ENCODE results near the gene OR12D2.
"Not testable (repeated sequence)": the region's sequence is repeated elsewhere in the genome, so short reads cannot be mapped to it uniquely, and the experiment has no call there.

The OR12D2 gene

GRCh38 chr6:29395331-29395730 is at the start of gene OR12D2:
Gene OR12D2, plus strand, starts transcription at chr6:29395631. Its CDS starts 1,069 bp downstream, at chr6:29396700.
- Mint-ChIP-seq H3K4me3 (no peak within 1 kb of the TSS), H3K27ac (no peak within 1 kb of the TSS), H3K27me3 (peaks cover 13% of the 10 kb centered on the region), H3K9me3 (peaks cover 4% of the 10 kb centered on the region), H3K36me3 (no peaks in the 10 kb centered on the region), H3K4me1 (no peaks in the 10 kb centered on the region)
- DNase-seq (ENCODE audit: low spot score in 2 of 2) (no peak), ATAC-seq (ENCODE audit: low read depth) (no peak)

- not testable (repeated sequence) for H3K4me3 Mint-ChIP-seq; ATAC-seq (ENCODE audit: low read depth); H3K27ac Mint-ChIP-seq; H3K27me3 Mint-ChIP-seq; H3K9me3 Mint-ChIP-seq; H3K36me3 Mint-ChIP-seq; H3K4me1 Mint-ChIP-seq; DNase-seq (ENCODE audit: low spot score in 2 of 2)
These were observed 46.1 kb upstream of the OR12D2 start for GRCh38 chr6:29349348-29349747.

GRCh38 chr6:29354980-29355379 is 40.5 kb upstream of the OR12D2 start:
- ATAC-seq (ENCODE audit: low read depth), result no peak
- Mint-ChIP-seq H3K9me3 (peaks cover 6% of the 10 kb centered on the region), H3K27me3 (peaks cover 9% of the 10 kb centered on the region), H3K36me3 (no peaks in the 10 kb centered on the region), H3K4me3 (no peak overlapping the region), H3K27ac (no peak overlapping the region), H3K4me1 (no peaks in the 10 kb centered on the region)
- DNase-seq (ENCODE audit: low spot score in 2 of 2), result no peak

GRCh38 chr6:29355603-29356002 is 39.8 kb upstream of the OR12D2 start:
- Mint-ChIP-seq H3K27me3 (peaks cover 10% of the 10 kb centered on the region), H3K4me1 (no peaks in the 10 kb centered on the region), H3K36me3 (no peaks in the 10 kb centered on the region)

GRCh38 chr6:29368765-29369164 is 26.7 kb upstream of the OR12D2 start, which contains the start of gene OR5V1:
Gene OR5V1, minus strand, starts transcription at chr6:29368865. Its CDS starts 12,670 bp downstream, at chr6:29356195.
- no peak for ATAC-seq (ENCODE audit: low read depth)

More at GRCh38 chr6:29355603-29356002, 39.8 kb upstream of the OR12D2 start:
- Mint-ChIP-seq H3K4me3 (no peak overlapping the region), H3K9me3 (peaks cover 6% of the 10 kb centered on the region), H3K27ac (no peak overlapping the region)
- no peak for DNase-seq (ENCODE audit: low spot score in 2 of 2)
- no peak for ATAC-seq (ENCODE audit: low read depth)

GRCh38 chr6:29375191-29375590 is 20.2 kb upstream of the OR12D2 start, which contains the start of gene OR12D3:
Gene OR12D3, minus strand, starts transcription at chr6:29375291. Its CDS starts 4 bp downstream, at chr6:29375287.
- no peak for ATAC-seq (ENCODE audit: low read depth)
- no peaks in the 10 kb centered on the region for H3K4me1 Mint-ChIP-seq
- no peaks in the 10 kb centered on the region for H3K36me3 Mint-ChIP-seq
- no peak within 1 kb of the TSS for H3K27ac Mint-ChIP-seq
- peaks cover 9% of the 10 kb centered on the region for H3K27me3 Mint-ChIP-seq
- no peak for DNase-seq (ENCODE audit: low spot score in 2 of 2)
- H3K4me3 Mint-ChIP-seq, result no peak within 1 kb of the TSS
- H3K9me3 Mint-ChIP-seq, result no peaks in the 10 kb centered on the region

More at GRCh38 chr6:29368765-29369164, 26.7 kb upstream of the OR12D2 start, which contains the start of gene OR5V1:
- no peak within 1 kb of the TSS for H3K4me3 Mint-ChIP-seq
- H3K27me3 Mint-ChIP-seq, result no peaks in the 10 kb centered on the region
- H3K27ac Mint-ChIP-seq, result no peak within 1 kb of the TSS
- H3K9me3 Mint-ChIP-seq, result peaks cover 4% of the 10 kb centered on the region
- H3K4me1 Mint-ChIP-seq, result no peaks in the 10 kb centered on the region
- H3K36me3 Mint-ChIP-seq, result no peaks in the 10 kb centered on the region
- DNase-seq (ENCODE audit: low spot score in 2 of 2), result no peak

GRCh38 chr6:29376003-29376402 is 19.4 kb upstream of the OR12D2 start:
- H3K27ac Mint-ChIP-seq, result no peak overlapping the region
- H3K27me3 Mint-ChIP-seq, result peaks cover 10% of the 10 kb centered on the region
- H3K4me1 Mint-ChIP-seq, result no peaks in the 10 kb centered on the region
- H3K4me3 Mint-ChIP-seq, result no peak overlapping the region
- DNase-seq (ENCODE audit: low spot score in 2 of 2) (no peak), ATAC-seq (ENCODE audit: low read depth) (no peak)
- no peaks in the 10 kb centered on the region for H3K36me3 Mint-ChIP-seq
- H3K9me3 Mint-ChIP-seq, result no peaks in the 10 kb centered on the region

GRCh38 chr6:29388533-29388932 is 6.9 kb upstream of the OR12D2 start:
- no peak overlapping the region for H3K27ac Mint-ChIP-seq
- no peaks in the 10 kb centered on the region for H3K9me3 Mint-ChIP-seq
- ATAC-seq (ENCODE audit: low read depth) (no peak), DNase-seq (ENCODE audit: low spot score in 2 of 2) (no peak)
- no peaks in the 10 kb centered on the region for H3K4me1 Mint-ChIP-seq
- no peak overlapping the region for H3K4me3 Mint-ChIP-seq
- H3K36me3 Mint-ChIP-seq, result no peaks in the 10 kb centered on the region
- H3K27me3 Mint-ChIP-seq, result peaks cover 18% of the 10 kb centered on the region

GRCh38 chr6:29399525-29399924 is 4.1 kb downstream of the OR12D2 start:
- DNase-seq (ENCODE audit: low spot score in 2 of 2), result no peak
- H3K27ac Mint-ChIP-seq, result no peak overlapping the region
- no peaks in the 10 kb centered on the region for H3K36me3 Mint-ChIP-seq
- peaks cover 7% of the 10 kb centered on the region for H3K9me3 Mint-ChIP-seq
- no peak for ATAC-seq (ENCODE audit: low read depth)
- no peak overlapping the region for H3K4me3 Mint-ChIP-seq
- H3K4me1 Mint-ChIP-seq, result no peaks in the 10 kb centered on the region
- H3K27me3 Mint-ChIP-seq, result peaks cover 15% of the 10 kb centered on the region

- ATAC-seq (ENCODE audit: low read depth), result no peak
- Mint-ChIP-seq H3K4me3 (no peak overlapping the region), H3K27me3 (peaks cover 18% of the 10 kb centered on the region), H3K9me3 (peaks cover 15% of the 10 kb centered on the region), H3K27ac (no peak overlapping the region), H3K4me1 (no peaks in the 10 kb centered on the region), H3K36me3 (no peaks in the 10 kb centered on the region)
- no peak for DNase-seq (ENCODE audit: low spot score in 2 of 2)
These were observed 8.4 kb downstream of the OR12D2 start for GRCh38 chr6:29403801-29404200.

- ATAC-seq (ENCODE audit: low read depth), result no peak
- DNase-seq (ENCODE audit: low spot score in 2 of 2), result no peak
- Mint-ChIP-seq H3K27ac (no peak within 1 kb of the TSS), H3K27me3 (peaks cover 12% of the 10 kb centered on the region), H3K36me3 (peaks cover 1% of the 10 kb centered on the region), H3K4me1 (no peaks in the 10 kb centered on the region), H3K9me3 (peaks cover 17% of the 10 kb centered on the region), H3K4me3 (no peak within 1 kb of the TSS)
These were observed 19.2 kb downstream of the OR12D2 start, which contains the start of gene OR12D1 for GRCh38 chr6:29414588-29414987. Gene OR12D1, plus strand, starts transcription at chr6:29414928.

GRCh38 chr6:29419516-29419915 is 24.1 kb downstream of the OR12D2 start:
- peaks cover 1% of the 10 kb centered on the region for H3K9me3 Mint-ChIP-seq
- H3K27me3 Mint-ChIP-seq, result peaks cover 5% of the 10 kb centered on the region
- H3K36me3 Mint-ChIP-seq, result no peaks in the 10 kb centered on the region
- DNase-seq (ENCODE audit: low spot score in 2 of 2), result no peak
- no peak overlapping the region for H3K4me3 Mint-ChIP-seq
- H3K4me1 Mint-ChIP-seq, result no peaks in the 10 kb centered on the region
- ATAC-seq (ENCODE audit: low read depth), result no peak
- H3K27ac Mint-ChIP-seq, result no peak overlapping the region

- ATAC-seq (ENCODE audit: low read depth) (no peak), DNase-seq (ENCODE audit: low spot score in 2 of 2) (no peak)
- Mint-ChIP-seq H3K4me1 (no peaks in the 10 kb centered on the region), H3K36me3 (no peaks in the 10 kb centered on the region), H3K9me3 (peaks cover 1% of the 10 kb centered on the region), H3K27ac (no peak overlapping the region), H3K4me3 (no peak overlapping the region), H3K27me3 (peaks cover 8% of the 10 kb centered on the region)
These were observed 28.7 kb downstream of the OR12D2 start for GRCh38 chr6:29424168-29424567.

- no peak overlapping the region for H3K4me3 Mint-ChIP-seq
- H3K27me3 Mint-ChIP-seq, result peaks cover 10% of the 10 kb centered on the region
- no peak overlapping the region for H3K27ac Mint-ChIP-seq
- H3K36me3 Mint-ChIP-seq, result no peaks in the 10 kb centered on the region
- ATAC-seq (ENCODE audit: low read depth), result no peak
- DNase-seq (ENCODE audit: low spot score in 2 of 2), result no peak
- peaks cover 1% of the 10 kb centered on the region for H3K9me3 Mint-ChIP-seq
- H3K4me1 Mint-ChIP-seq, result no peaks in the 10 kb centered on the region
These were observed 29.1 kb downstream of the OR12D2 start for GRCh38 chr6:29424575-29424974.

GRCh38 chr6:29425075-29425474 is 29.6 kb downstream of the OR12D2 start:
- Mint-ChIP-seq H3K27ac (no peak overlapping the region), H3K27me3 (peaks cover 10% of the 10 kb centered on the region), H3K4me1 (no peaks in the 10 kb centered on the region), H3K36me3 (no peaks in the 10 kb centered on the region), H3K4me3 (no peak overlapping the region), H3K9me3 (peaks cover 1% of the 10 kb centered on the region)
- ATAC-seq (ENCODE audit: low read depth) (no peak), DNase-seq (ENCODE audit: low spot score in 2 of 2) (no peak)
